Mesenchymal stem cell (in vitro differentiated cells and primary cell): Measurements from ENCODE around the gene LSMEM2.

Experiments
- DNase-seq: peaks from one replicate; pipeline ENCODE4 v3.0.0-alpha.2; 2013
- H2AFZ ChIP-seq: one replicate; pipeline ENCODE4 v1.6.1; 2013; ENCODE audit warnings: low read depth, mild to moderate bottlenecking, control low read depth, inconsistent platforms, low read length, moderate library complexity
- H2AK5ac ChIP-seq: 2 replicates; pipeline ENCODE4 v1.6.1; 2013; ENCODE audit warnings: low read length, moderate library complexity, mild to moderate bottlenecking, inconsistent platforms; ENCODE audit not compliant: severe bottlenecking
- H2BK120ac ChIP-seq: one replicate; pipeline ENCODE4 v1.6.1; 2013; ENCODE audit warnings: low read depth, mild to moderate bottlenecking, inconsistent platforms, low read length, moderate library complexity
- H2BK12ac ChIP-seq, 2 experiments: one replicate each; pipeline ENCODE4 v1.6.1; 2013; ENCODE audit warnings: inconsistent platforms in 2 of 2, low read length in 2 of 2, mild to moderate bottlenecking in 2 of 2, moderate library complexity in 2 of 2, control low read depth in 1 of 2
- H2BK15ac ChIP-seq: one replicate; pipeline ENCODE4 v1.6.1; 2013; ENCODE audit warnings: mild to moderate bottlenecking, low read depth, inconsistent platforms; ENCODE audit not compliant: poor library complexity, severe bottlenecking
- H2BK5ac ChIP-seq: 2 replicates; pipeline ENCODE4 v1.6.1; 2013; ENCODE audit warnings: low read depth, mild to moderate bottlenecking, low read length, control low read depth, inconsistent platforms; ENCODE audit not compliant: poor library complexity, severe bottlenecking
- H3K14ac ChIP-seq, 2 experiments: one replicate each; pipeline ENCODE4 v1.6.1; 2013; ENCODE audit warnings: inconsistent platforms in 2 of 2, low read length in 2 of 2, control low read depth in 1 of 2, mild to moderate bottlenecking in 1 of 2, moderate library complexity in 1 of 2
- H3K18ac ChIP-seq, 2 experiments: one replicate each; pipeline ENCODE4 v1.6.1; 2013; ENCODE audit warnings: inconsistent platforms in 2 of 2, low read length in 2 of 2, control low read depth in 1 of 2, low read depth in 1 of 2, mild to moderate bottlenecking in 1 of 2
- H3K23ac ChIP-seq, 2 experiments: one replicate each; pipeline ENCODE4 v1.6.1; 2013; ENCODE audit warnings: inconsistent platforms in 2 of 2, low read length in 2 of 2, mild to moderate bottlenecking in 2 of 2, moderate library complexity in 2 of 2, control low read depth in 1 of 2
- H3K27ac ChIP-seq: 2 replicates; pipeline ENCODE4 v1.5.1; 2013; ENCODE audit warnings: mild to moderate bottlenecking, moderate library complexity, low read length, control low read depth, inconsistent platforms; ENCODE audit not compliant: poor library complexity, severe bottlenecking
- H3K27me3 ChIP-seq, 2 experiments: 2 replicates each; pipeline versions ENCODE4 v1.6.1 to v1.7.0; 2013; ENCODE audit warnings: low read length in 2 of 2, mild to moderate bottlenecking in 2 of 2, moderate library complexity in 2 of 2, control low read depth in 1 of 2, inconsistent platforms in 1 of 2; ENCODE audit not compliant: control insufficient read depth in 1 of 2, insufficient read depth in 1 of 2
- H3K36me3 ChIP-seq, 2 experiments: 2 replicates each; pipeline versions ENCODE4 v1.6.1 to v1.7.0; 2013; ENCODE audit warnings: low read length in 2 of 2, control low read depth in 1 of 2, inconsistent platforms in 1 of 2, low read depth in 1 of 2, mild to moderate bottlenecking in 1 of 2; ENCODE audit not compliant: insufficient read depth in 2 of 2, control insufficient read depth in 1 of 2
- H3K4ac ChIP-seq, 2 experiments: one replicate each; pipeline ENCODE4 v1.6.1; 2013; ENCODE audit warnings: inconsistent platforms in 2 of 2, low read length in 2 of 2, mild to moderate bottlenecking in 2 of 2, moderate library complexity in 2 of 2, control low read depth in 1 of 2, low read depth in 1 of 2
- H3K4me1 ChIP-seq: 2 replicates; pipeline ENCODE4 v1.6.1; 2013; ENCODE audit warnings: low read depth, low read length, control low read depth; ENCODE audit not compliant: control insufficient read depth, insufficient read depth
- H3K4me2 ChIP-seq: 2 replicates; pipeline ENCODE4 v1.6.1; 2013; ENCODE audit warnings: low read length, mild to moderate bottlenecking, inconsistent platforms; ENCODE audit not compliant: poor library complexity, severe bottlenecking
- H3K4me3 ChIP-seq, 2 experiments: 2 replicates each; pipeline versions ENCODE4 v1.5.1 to v1.7.0; 2013; ENCODE audit warnings: low read length in 2 of 2, mild to moderate bottlenecking in 2 of 2, control low read depth in 1 of 2, low read depth in 1 of 2; ENCODE audit not compliant: insufficient read depth in 1 of 2
- H3K79me1 ChIP-seq: replicated peaks from 2 replicates; pipeline ENCODE4 v1.6.1; 2013; ENCODE audit warnings: mild to moderate bottlenecking, control low read depth, low read length, inconsistent platforms; ENCODE audit not compliant: poor library complexity, severe bottlenecking
- H3K9ac ChIP-seq: 2 replicates; pipeline ENCODE4 v1.7.0; 2013; ENCODE audit warnings: mild to moderate bottlenecking, low read length, moderate library complexity
- H3K9me3 ChIP-seq: 2 replicates; pipeline ENCODE4 v1.7.0; 2013; ENCODE audit warnings: mild to moderate bottlenecking, low read length; ENCODE audit not compliant: control insufficient read depth
- H4K8ac ChIP-seq: one replicate; pipeline ENCODE4 v1.6.1; 2013; ENCODE audit warnings: inconsistent platforms, mild to moderate bottlenecking, low read length, moderate library complexity
- H4K91ac ChIP-seq: one replicate; pipeline ENCODE4 v1.6.1; 2013; ENCODE audit warnings: mild to moderate bottlenecking, low read length, inconsistent platforms
- WGBS: methylation state at CpG from one replicate; pipeline ENCODE4 v1.1.7; 2013; ENCODE audit warnings: mixed read lengths; 5-methylcytosine and 5-hydroxymethylcytosine counted together

LSMEM2 gene

DNA sequence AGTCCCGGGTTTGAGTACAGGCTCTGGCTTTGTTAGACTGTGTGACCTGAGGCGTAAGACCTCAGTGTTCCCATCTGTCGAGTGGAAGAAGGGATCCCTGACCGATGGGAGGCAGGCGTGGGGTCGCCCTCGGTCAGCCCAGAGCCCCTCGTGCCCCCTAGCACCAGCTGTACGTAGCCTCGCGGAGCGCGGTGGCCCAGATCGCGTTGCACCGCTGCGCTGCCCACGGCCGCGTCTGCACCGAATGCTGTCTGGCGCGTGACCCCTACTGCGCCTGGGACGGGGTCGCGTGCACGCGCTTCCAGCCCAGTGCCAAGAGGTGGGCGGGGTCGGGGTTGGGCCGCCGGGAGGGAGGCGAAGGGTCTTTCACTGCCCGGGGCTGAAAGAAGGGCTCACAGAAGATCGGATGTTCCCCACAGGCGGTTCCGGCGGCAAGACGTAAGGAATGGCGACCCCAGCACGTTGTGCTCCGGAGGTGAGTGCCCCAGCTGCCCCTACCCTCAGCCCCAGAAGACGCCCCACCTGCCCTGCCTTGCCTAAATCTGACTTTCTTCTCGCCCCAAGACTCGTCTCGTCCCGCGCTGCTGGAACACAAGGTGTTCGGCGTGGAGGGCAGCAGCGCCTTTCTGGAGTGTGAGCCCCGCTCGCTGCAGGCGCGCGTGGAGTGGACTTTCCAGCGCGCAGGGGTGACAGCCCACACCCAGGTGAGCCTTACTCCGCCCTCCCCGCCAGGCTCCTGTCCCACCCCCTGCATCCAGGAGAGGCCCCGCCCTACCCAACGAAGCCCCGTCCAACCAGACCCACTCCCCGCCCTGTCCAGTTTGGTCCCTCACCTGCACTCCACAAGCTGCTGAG, 3.5 kb upstream of the LSMEM2 start:
- H4K91ac ChIP-seq = peak overlapping the region; percentile 6
- H2BK12ac ChIP-seq = no peak overlapping the region
- peaks cover 21 to 31% of the 10 kb centered on the region in 2 experiments for H3K27me3 ChIP-seq
- no peak overlapping the region for H3K23ac ChIP-seq
- H2BK5ac ChIP-seq = no peak overlapping the region
- no peak overlapping the region for H3K18ac ChIP-seq
- H3K9ac ChIP-seq = no peak overlapping the region
- no peak overlapping the region for H2BK120ac ChIP-seq
- H3K36me3 ChIP-seq = peaks cover 0 to 5% of the 10 kb centered on the region in 2 experiments
- no peak overlapping the region for H4K8ac ChIP-seq
- H2AK5ac ChIP-seq = no peak overlapping the region
- no peak for DNase-seq
- H3K4ac ChIP-seq = no peak overlapping the region
- no peaks in the 10 kb centered on the region for H3K79me1 ChIP-seq
- 19% methylated on average over 59 of the region's 65 CpGs for WGBS
- no peak overlapping the region for H3K27ac ChIP-seq
- peak overlapping the region in 1 of 2 experiments; percentile 58 for H3K14ac ChIP-seq
- peak overlapping the region in 1 of 2 experiments; percentile 23 for H3K4me3 ChIP-seq
- no peaks in the 10 kb centered on the region for H3K9me3 ChIP-seq
- peak overlapping the region; percentile 47 for H3K4me2 ChIP-seq
- peaks cover 28% of the 10 kb centered on the region for H3K4me1 ChIP-seq
- H2AFZ ChIP-seq = no peak overlapping the region
- H2BK15ac ChIP-seq = no peak overlapping the region

DNA sequence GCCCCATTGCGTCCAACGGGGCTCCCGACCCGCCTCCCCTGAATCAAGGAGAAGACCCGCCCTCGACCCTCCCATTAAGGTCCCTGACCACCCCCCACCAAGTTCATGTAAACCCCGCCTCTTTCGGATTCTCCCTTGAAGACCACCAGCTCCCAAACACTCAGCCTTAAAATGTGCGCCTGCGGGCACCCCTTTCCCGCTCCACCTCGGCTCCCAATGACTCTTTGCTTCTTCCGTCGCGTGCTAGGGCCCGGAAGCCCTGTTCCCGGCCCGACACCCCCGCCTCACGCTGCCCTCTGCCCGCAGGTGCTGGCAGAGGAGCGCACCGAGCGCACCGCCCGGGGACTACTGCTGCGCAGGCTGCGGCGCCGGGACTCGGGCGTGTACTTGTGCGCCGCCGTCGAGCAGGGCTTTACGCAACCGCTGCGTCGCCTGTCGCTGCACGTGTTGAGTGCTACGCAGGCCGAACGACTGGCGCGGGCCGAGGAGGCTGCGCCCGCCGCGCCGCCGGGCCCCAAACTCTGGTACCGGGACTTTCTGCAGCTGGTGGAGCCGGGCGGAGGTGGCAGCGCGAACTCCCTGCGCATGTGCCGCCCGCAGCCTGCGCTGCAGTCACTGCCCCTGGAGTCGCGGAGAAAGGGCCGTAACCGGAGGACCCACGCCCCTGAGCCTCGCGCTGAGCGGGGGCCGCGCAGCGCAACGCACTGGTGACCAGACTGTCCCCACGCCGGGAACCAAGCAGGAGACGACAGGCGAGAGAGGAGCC, 2.7 kb upstream of the LSMEM2 start:
- Histone ChIP-seq H3K4me3 (peak overlapping the region in 1 of 2 experiments; percentile 7), H2AK5ac (no peak overlapping the region), H3K9me3 (no peaks in the 10 kb centered on the region), H2AFZ (no peak overlapping the region), H3K36me3 (peaks cover 0 to 5% of the 10 kb centered on the region in 2 experiments), H2BK120ac (no peak overlapping the region), H3K27ac (no peak overlapping the region), H3K14ac (no peak overlapping the region), H3K4ac (no peak overlapping the region), H2BK5ac (no peak overlapping the region), H3K9ac (no peak overlapping the region), H4K8ac (no peak overlapping the region), H2BK12ac (no peak overlapping the region), H3K18ac (no peak overlapping the region), H2BK15ac (no peak overlapping the region), H3K79me1 (no peaks in the 10 kb centered on the region), H3K4me1 (peaks cover 22% of the 10 kb centered on the region), H3K27me3 (peaks cover 21 to 31% of the 10 kb centered on the region in 2 experiments), H4K91ac (no peak overlapping the region), H3K4me2 (no peak overlapping the region), H3K23ac (no peak overlapping the region)
- 32% methylated on average over 75 of the region's 79 CpGs for WGBS
- no peak for DNase-seq

DNA sequence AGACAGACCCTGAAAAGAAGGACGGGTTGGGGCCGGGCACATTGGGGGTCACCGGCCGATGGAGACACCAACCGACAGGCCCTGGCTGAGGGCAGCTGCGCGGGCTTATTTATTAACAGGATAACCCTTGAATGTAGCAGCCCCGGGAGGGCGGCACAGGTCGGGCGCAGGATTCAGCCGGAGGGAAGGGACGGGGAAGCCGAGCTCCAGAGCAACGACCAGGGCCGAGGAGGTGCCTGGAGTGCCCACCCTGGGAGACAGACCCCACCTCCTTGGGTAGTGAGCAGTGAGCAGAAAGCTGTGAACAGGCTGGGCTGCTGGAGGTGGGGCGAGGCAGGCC, 2.2 kb upstream of the LSMEM2 start:
- Histone ChIP-seq H3K23ac (no peak overlapping the region), H3K4me1 (peaks cover 22% of the 10 kb centered on the region), H4K91ac (no peak overlapping the region), H3K9ac (no peak overlapping the region), H3K4me2 (no peak overlapping the region), H3K36me3 (peaks cover 0 to 5% of the 10 kb centered on the region in 2 experiments), H3K27ac (no peak overlapping the region), H3K4ac (no peak overlapping the region), H3K18ac (no peak overlapping the region), H3K9me3 (no peaks in the 10 kb centered on the region), H2BK15ac (peak overlapping the region; percentile 60), H3K27me3 (peaks cover 21 to 31% of the 10 kb centered on the region in 2 experiments), H3K14ac (no peak overlapping the region), H2BK120ac (no peak overlapping the region), H2BK12ac (no peak overlapping the region), H3K4me3 (no peak overlapping the region), H3K79me1 (no peaks in the 10 kb centered on the region), H4K8ac (no peak overlapping the region), H2AK5ac (no peak overlapping the region), H2BK5ac (no peak overlapping the region), H2AFZ (no peak overlapping the region)
- DNase-seq = no peak
- WGBS = 87% methylated on average over 17 of the region's 17 CpGs
